NT2/D1 (cell line): ENCODE data around the gene RPP40.

Experiments used
- SUZ12 ChIP-seq: IDR thresholded peaks from 2 replicates; pipeline ENCODE4 v1.6.1; 2011; ENCODE audit not compliant: insufficient read length, insufficient read depth; ENCODE audit errors: extremely low read depth
- YY1 ChIP-seq: IDR thresholded peaks from 2 replicates; pipeline ENCODE4 v1.6.1; 2011; ENCODE audit not compliant: insufficient read length, insufficient read depth
- ZNF274 ChIP-seq: IDR thresholded peaks from 2 replicates; pipeline ENCODE4 v1.6.1; 2011; ENCODE audit warnings: mild to moderate bottlenecking, low read depth, low read length

- TF ChIP-seq ZNF274 (no peak), YY1 (no peak), SUZ12 (no peak)
These were observed 30.4 kb downstream of the RPP40 start for GRCh38 chr6:4973415-4973814.
